ENCODE results near the gene MYO5C. TPM values are rescaled to one million over a fixed set of nuclear protein-coding genes. Genes with fewer than 3 reads are reported as not detected.

Gene MYO5C
- total and polyA plus RNA-seq, 2 of the 8 experiments (the other 6 are each of a cell fraction or from before 2014, with no cell fraction given), result 8.2 to 26.7 TPM

GRCh38 chr15:52255008-52255407 is 40.6 kb downstream of the MYO5C start:
- Histone ChIP-seq H3K79me1 (ENCODE audit: low read depth, low read length) (no peaks in the 10 kb centered on the region), H4K8ac (ENCODE audit: extremely low read depth, insufficient read depth, low read length) (no peak overlapping the region), H3K4me3 (ENCODE audit: extremely low read depth in 1 of 4, insufficient read depth in 2 of 4, low read depth in 3 of 4, low read length in 4 of 4) (no peak overlapping the region), H2BK120ac (replicated peaks; ENCODE audit: low read depth, low read length) (no peak overlapping the region), H2BK20ac (ENCODE audit: low read length) (no peak overlapping the region), H3K79me2 (ENCODE audit: control insufficient read depth in 1 of 2, insufficient read depth in 2 of 2, low read length in 2 of 2) (no peaks in the 10 kb centered on the region), H2BK5ac (ENCODE audit: low read depth, low read length) (no peak overlapping the region), H3K4ac (replicated peaks; ENCODE audit: insufficient read length, low read depth, low read length) (no peak overlapping the region), H2AFZ (ENCODE audit: low read length) (no peak overlapping the region), H3K27ac (ENCODE audit: low read depth, low read length) (no peak overlapping the region), H3K23me2 (ENCODE audit: low read depth, low read length) (no peaks in the 10 kb centered on the region), H4K5ac (ENCODE audit: insufficient read length, low read depth, low read length) (no peak overlapping the region), H3K27me3 (replicated peaks in 1 of 4; ENCODE audit: control insufficient read depth in 3 of 4, extremely low read depth in 1 of 4, insufficient read depth in 3 of 4, low read length in 3 of 4) (no peaks in the 10 kb centered on the region), H2BK15ac (ENCODE audit: low read length) (no peak overlapping the region), H3K9me3 (ENCODE audit: insufficient read depth in 2 of 2, low read depth in 1 of 2, low read length in 1 of 2) (no peaks in the 10 kb centered on the region), H3K9ac (replicated peaks in 1 of 4; ENCODE audit: extremely low read depth in 1 of 4, low read depth in 3 of 4, low read length in 3 of 4) (no peak overlapping the region), H4K20me1 (replicated peaks in 1 of 2; ENCODE audit: control insufficient read depth in 1 of 2, insufficient read depth in 2 of 2, low read length in 2 of 2) (peaks cover 0 to 1% of the 10 kb centered on the region in 2 experiments), H3K36me3 (ENCODE audit: control insufficient read depth in 2 of 4, insufficient read depth in 4 of 4, low read length in 3 of 4) (peaks cover 2 to 17% (median 14%) of the 10 kb centered on the region in 4 experiments; a peak in 7 of 8 replicates), H2AK5ac (ENCODE audit: low read depth, low read length) (no peak overlapping the region), H3K4me1 (replicated peaks in 1 of 4; ENCODE audit: control insufficient read depth in 3 of 4, insufficient read depth in 4 of 4, low read length in 3 of 4) (peaks cover 6 to 10% (median 8%) of the 10 kb centered on the region in 4 experiments; a peak in 6 of 7 replicates), H3K14ac (ENCODE audit: insufficient read length) (no peak overlapping the region), H4K91ac (replicated peaks; ENCODE audit: insufficient read length, low read length) (no peak overlapping the region), H3K18ac (ENCODE audit: extremely low read depth, low read length) (no peak overlapping the region), H3K23ac (ENCODE audit: insufficient read length) (no peak overlapping the region), H3K56ac (replicated peaks; ENCODE audit: insufficient read length, low read depth, low read length) (no peak overlapping the region), H3K4me2 (ENCODE audit: insufficient read depth in 1 of 2, low read depth in 2 of 2, low read length in 2 of 2) (no peak overlapping the region), H2BK12ac (ENCODE audit: low read depth, low read length) (no peak overlapping the region)
- POLR2A ChIA-PET (ENCODE audit: partially characterized antibody), result interaction anchor here (0.7 to 1.6 kb wide), 2 partner anchors 253 to 481 kb away, joined by 3 to 4 read pairs; no protein-coding TSS in a partner anchor
- WGBS, 2 experiments (ENCODE audit: extremely low coverage in 1 of 2, insufficient coverage in 1 of 2, insufficient read length in 1 of 2, insufficient replicate concordance in 2 of 2, low coverage in 1 of 2, low lambda C conversion rate in 2 of 2, missing lambda C conversion rate in 1 of 2), result 82% methylated on average over 1 of the region's 1 CpG; no CpG with 5 or more reads in 1 of the 2 experiments
- TF ChIP-seq SAP30 (IDR thresholded peaks at IDR 0.05; ENCODE audit: insufficient read depth, insufficient replicate concordance, low read length), result no peak
- no peak for TF ChIP-seq CBX8 (IDR thresholded peaks at IDR 0.05; ENCODE audit: borderline replicate concordance, low read depth, low read length)
- no peak for TF ChIP-seq TAF1 (IDR thresholded peaks at IDR 0.05; ENCODE audit: low read depth, low read length)
- no peak for TF ChIP-seq BACH1 (IDR thresholded peaks at IDR 0.05; ENCODE audit: low read length)
- no peak for TF ChIP-seq TBP (IDR thresholded peaks at IDR 0.05; ENCODE audit: low read depth, low read length)
- TF ChIP-seq MAFK (IDR thresholded peaks at IDR 0.05; ENCODE audit: low read depth, low read length), result no peak
- TF ChIP-seq TEAD4 (IDR thresholded peaks at IDR 0.05; ENCODE audit: low read depth, low read length), result no peak
- TF ChIP-seq, protein P1, sequence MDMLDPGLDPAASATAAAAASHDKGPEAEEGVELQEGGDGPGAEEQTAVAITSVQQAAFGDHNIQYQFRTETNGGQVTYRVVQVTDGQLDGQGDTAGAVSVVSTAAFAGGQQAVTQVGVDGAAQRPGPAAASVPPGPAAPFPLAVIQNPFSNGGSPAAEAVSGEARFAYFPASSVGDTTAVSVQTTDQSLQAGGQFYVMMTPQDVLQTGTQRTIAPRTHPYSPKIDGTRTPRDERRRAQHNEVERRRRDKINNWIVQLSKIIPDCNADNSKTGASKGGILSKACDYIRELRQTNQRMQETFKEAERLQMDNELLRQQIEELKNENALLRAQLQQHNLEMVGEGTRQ (IDR thresholded peaks at IDR 0.05; ENCODE audit: low read length), result no peak
- TF ChIP-seq GTF2F1 (IDR thresholded peaks at IDR 0.05; ENCODE audit: borderline replicate concordance, low read depth, low read length), result no peak
- TF ChIP-seq KDM1A (IDR thresholded peaks at IDR 0.05; ENCODE audit: borderline replicate concordance, low read length), result no peak
- TF ChIP-seq RFX5 (IDR thresholded peaks at IDR 0.05; ENCODE audit: borderline replicate concordance, low read depth, low read length), result no peak
- no peak for TF ChIP-seq NRF1 (IDR thresholded peaks at IDR 0.05; ENCODE audit: low read depth, low read length)
- FAIRE-seq (no peak), DNase-seq (ENCODE audit: low read depth in 1 of 2, low spot score in 2 of 2) (no peak)
- CTCF ChIA-PET (ENCODE audit: partially characterized antibody), result interaction anchor here (0.6 to 5.6 kb wide), 15 partner anchors 20 to 480 kb away, joined by 3 to 59 read pairs (median 4); no protein-coding TSS in a partner anchor

All from H1 (cell line).